Liver (tissue), 3 donors: Measurements from ENCODE around the gene TENT5C.

Source experiments
- FOXA1 ChIP-seq: IDR thresholded peaks from 2 replicates; pipeline ENCODE4 v1.6.1; 2016; ENCODE audit warnings: antibody characterized with exemption
- TAF1 ChIP-seq: conservative IDR thresholded peaks from 2 replicates; pipeline ENCODE4 v1.6.1; 2016; ENCODE audit warnings: antibody characterized with exemption, mild to moderate bottlenecking
- YY1 ChIP-seq: IDR thresholded peaks from 2 replicates; pipeline ENCODE4 v1.6.1; 2016; ENCODE audit warnings: antibody characterized with exemption, mild to moderate bottlenecking
- TF ChIP-seq, protein P1 (sequence below): fragments of 150-350 bp; IDR thresholded peaks from 2 replicates; pipeline ENCODE4 v1.5.1; 2017; ENCODE audit warnings: improper control_type of control experiment, low read depth, low read length; ENCODE audit not compliant: missing input control
- TF ChIP-seq, protein P2 (sequence below): IDR thresholded peaks from 2 replicates; pipeline ENCODE4 v1.6.1; 2016; ENCODE audit warnings: antibody characterized with exemption
- TF ChIP-seq, protein P3 (sequence below): IDR thresholded peaks from 2 replicates; pipeline ENCODE4 v1.6.1; 2016; ENCODE audit warnings: antibody characterized with exemption, mild to moderate bottlenecking
- donor health status: healthy.
- donor health status: healthy.

DNA sequence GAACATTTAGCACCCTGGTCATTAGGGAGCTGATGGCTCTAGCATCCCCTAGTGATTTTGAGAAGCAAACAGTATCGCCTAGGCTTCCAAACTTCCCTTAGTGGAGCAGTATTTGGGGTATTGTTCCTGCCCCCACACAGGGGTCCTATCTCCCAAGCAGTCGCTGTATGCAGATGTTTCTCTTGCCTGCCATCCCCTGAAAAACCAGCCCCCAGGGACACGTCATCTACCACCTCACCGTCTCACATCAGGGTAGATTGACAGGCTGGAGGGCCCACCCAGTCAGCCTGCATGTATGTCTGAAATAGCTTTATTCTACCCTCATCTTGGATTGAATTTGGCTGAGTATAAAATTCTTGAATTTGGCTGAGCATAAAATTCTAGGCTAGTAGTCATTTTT lies 33.9 kb downstream of the TENT5C start:
- no peak for TF ChIP-seq YY1
- TF ChIP-seq, protein P1, sequence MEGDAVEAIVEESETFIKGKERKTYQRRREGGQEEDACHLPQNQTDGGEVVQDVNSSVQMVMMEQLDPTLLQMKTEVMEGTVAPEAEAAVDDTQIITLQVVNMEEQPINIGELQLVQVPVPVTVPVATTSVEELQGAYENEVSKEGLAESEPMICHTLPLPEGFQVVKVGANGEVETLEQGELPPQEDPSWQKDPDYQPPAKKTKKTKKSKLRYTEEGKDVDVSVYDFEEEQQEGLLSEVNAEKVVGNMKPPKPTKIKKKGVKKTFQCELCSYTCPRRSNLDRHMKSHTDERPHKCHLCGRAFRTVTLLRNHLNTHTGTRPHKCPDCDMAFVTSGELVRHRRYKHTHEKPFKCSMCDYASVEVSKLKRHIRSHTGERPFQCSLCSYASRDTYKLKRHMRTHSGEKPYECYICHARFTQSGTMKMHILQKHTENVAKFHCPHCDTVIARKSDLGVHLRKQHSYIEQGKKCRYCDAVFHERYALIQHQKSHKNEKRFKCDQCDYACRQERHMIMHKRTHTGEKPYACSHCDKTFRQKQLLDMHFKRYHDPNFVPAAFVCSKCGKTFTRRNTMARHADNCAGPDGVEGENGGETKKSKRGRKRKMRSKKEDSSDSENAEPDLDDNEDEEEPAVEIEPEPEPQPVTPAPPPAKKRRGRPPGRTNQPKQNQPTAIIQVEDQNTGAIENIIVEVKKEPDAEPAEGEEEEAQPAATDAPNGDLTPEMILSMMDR = no peak
- TF ChIP-seq, protein P2, sequence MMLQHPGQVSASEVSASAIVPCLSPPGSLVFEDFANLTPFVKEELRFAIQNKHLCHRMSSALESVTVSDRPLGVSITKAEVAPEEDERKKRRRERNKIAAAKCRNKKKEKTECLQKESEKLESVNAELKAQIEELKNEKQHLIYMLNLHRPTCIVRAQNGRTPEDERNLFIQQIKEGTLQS = no peak
- no peak for TF ChIP-seq TAF1
- TF ChIP-seq, protein P3, sequence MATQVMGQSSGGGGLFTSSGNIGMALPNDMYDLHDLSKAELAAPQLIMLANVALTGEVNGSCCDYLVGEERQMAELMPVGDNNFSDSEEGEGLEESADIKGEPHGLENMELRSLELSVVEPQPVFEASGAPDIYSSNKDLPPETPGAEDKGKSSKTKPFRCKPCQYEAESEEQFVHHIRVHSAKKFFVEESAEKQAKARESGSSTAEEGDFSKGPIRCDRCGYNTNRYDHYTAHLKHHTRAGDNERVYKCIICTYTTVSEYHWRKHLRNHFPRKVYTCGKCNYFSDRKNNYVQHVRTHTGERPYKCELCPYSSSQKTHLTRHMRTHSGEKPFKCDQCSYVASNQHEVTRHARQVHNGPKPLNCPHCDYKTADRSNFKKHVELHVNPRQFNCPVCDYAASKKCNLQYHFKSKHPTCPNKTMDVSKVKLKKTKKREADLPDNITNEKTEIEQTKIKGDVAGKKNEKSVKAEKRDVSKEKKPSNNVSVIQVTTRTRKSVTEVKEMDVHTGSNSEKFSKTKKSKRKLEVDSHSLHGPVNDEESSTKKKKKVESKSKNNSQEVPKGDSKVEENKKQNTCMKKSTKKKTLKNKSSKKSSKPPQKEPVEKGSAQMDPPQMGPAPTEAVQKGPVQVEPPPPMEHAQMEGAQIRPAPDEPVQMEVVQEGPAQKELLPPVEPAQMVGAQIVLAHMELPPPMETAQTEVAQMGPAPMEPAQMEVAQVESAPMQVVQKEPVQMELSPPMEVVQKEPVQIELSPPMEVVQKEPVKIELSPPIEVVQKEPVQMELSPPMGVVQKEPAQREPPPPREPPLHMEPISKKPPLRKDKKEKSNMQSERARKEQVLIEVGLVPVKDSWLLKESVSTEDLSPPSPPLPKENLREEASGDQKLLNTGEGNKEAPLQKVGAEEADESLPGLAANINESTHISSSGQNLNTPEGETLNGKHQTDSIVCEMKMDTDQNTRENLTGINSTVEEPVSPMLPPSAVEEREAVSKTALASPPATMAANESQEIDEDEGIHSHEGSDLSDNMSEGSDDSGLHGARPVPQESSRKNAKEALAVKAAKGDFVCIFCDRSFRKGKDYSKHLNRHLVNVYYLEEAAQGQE = no peak
- TF ChIP-seq FOXA1 = no peak
